HG03097 (cell line): ENCODE data around the gene SMAP1.

Source experiments
- ATAC-seq: cut with Tn5 transposase; IDR thresholded peaks from one replicate; pipeline ENCODE4 v1.9.1; 2021; ENCODE audit not compliant: unreplicated experiment, low FRiP score

The SMAP1 gene

DNA sequence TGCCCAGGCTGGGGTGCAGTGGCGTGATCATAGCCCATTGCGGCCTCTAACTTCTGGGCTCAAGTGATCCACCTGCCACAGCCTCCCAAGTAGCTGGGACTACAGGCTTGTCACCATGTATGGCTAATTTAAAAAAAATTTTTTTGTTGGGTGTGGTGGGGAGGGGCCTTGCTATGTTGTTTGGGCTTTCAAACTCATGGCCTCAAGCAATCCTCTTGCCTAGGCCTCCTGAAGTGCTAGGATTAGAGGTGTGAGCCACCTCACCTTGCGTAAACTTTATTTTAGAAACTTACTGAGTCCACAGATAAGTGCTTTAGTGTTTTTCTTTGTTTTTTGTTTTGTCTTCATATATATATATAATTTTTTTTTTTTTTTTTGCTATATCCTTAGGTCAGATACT, 9.1 kb downstream of the SMAP1 start:
- ATAC-seq = no peak

GRCh38 chr6:70680396-70680795, 12.7 kb downstream of the SMAP1 start:
- ATAC-seq = no peak

DNA sequence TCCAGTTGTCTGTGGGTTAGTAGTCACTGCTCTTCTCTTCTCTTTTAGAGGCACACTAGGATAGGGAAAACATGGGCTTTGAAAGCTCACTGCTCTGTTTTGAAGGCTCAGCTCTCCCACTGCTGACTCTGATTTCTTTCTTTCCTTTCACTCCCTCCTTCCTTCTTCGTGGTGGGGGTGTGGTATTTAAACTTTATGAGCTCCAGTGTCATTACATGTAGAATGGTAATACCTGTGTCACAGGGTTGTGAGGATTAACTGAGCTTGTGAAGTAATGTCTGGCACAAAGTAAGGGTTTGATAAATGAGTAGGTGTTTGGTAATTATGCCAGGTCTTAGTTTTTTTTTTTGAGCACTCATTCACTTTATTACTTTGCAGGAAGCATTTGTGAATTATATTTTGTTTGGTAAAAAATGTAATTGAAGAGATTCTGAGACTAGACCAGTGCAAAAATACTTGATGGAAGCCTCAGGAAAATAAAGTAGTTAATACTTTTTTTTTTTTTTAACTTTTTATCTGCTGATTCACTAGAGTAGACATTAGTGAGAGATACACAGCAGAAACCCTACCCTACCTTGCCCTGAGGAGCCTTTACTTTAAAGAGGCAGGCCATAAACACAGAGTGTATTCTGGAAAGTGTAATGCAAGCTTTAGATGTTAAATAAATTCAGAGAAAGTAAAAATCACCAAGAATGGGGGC, 17.3 kb downstream of the SMAP1 start:
- no peak for ATAC-seq

DNA sequence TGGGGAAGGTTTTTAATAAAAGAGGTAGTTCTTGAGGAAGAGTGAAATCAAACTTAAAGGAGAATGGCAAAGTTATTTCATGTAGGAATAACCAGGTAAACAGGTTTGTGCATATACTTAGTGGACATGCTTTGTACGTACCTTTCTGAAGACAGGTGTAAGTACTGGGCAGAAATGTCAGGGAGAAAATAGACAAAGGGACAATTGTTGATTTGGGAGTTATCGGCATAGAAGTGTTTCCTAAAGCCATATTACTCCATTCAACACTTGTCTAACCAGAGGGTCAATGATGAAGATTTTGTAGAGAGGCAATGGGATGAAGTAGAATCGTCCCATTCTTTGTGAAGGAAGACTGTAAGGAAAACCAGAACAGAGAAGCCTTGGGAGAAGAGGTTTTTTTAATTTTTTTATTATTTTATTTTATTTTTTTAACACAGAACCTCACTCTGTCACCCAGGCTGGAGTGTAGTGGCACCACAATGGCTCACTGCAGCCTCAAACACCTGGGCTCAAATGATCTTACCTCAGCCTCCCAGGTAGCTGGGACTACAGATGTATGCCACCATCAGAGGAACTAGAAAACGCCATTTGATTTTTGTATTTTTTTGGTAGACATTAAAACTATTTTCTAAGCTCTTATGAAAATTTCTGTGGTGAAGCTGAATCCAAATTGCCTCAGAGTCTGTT, 18.0 kb downstream of the SMAP1 start:
- ATAC-seq = no peak

- no peak for ATAC-seq
These were observed 19.0 kb downstream of the SMAP1 start for GRCh38 chr6:70686548-70687133.

DNA sequence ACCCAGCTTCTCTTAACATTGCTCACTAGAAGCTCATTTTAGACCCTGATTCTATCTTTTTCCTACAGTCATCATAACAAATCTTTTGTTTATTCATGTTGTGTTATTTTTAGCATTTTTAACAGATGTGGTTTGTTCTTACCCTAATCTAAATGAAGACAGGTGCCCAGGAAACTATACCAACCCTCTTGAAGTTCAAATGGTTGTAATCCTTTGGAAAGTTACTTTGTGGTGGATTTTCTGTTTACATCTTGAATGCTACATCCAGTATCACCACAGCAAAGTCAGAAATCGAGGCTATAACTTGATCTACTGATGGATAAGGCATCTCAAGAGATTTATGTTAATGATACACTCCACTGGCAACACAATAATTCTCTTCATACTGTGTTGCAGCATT, 26.2 kb downstream of the SMAP1 start:
- no peak for ATAC-seq

GRCh38 chr6:70694371-70694770, 26.7 kb downstream of the SMAP1 start:
- no peak for ATAC-seq

GRCh38 chr6:70700922-70701876, 33.5 kb downstream of the SMAP1 start:
- ATAC-seq = no peak

- ATAC-seq = no peak
These were observed 38.1 kb downstream of the SMAP1 start for GRCh38 chr6:70705772-70706171.

DNA sequence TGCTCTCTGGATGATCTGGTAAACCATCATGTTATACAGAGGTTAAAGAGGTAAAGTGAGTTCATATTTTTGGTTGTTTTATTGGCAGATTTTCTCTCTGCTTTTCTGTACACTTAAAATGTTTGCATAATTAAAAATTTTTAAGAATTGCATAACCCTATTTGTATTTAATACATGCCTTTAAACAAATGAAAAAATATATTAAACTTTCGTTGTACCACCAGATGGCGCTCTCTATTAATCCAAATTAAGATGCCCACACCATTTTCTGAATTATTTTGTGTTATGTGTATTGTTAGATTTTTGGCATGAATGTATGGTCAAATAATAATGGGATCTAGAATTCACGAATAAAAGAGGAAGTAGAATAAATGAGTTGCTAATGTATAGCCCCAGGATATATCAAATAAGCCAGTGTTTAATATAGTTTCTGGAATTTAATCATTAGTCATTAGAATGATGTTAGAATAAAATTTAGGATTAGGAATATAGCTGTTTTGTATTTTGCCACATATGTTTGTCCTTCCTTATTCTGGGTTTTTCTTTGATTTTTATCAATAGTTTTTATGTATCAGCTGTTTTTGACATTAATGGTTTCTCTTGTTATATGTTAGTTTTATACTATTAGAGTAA, 38.9 kb downstream of the SMAP1 start:
- no peak for ATAC-seq

DNA sequence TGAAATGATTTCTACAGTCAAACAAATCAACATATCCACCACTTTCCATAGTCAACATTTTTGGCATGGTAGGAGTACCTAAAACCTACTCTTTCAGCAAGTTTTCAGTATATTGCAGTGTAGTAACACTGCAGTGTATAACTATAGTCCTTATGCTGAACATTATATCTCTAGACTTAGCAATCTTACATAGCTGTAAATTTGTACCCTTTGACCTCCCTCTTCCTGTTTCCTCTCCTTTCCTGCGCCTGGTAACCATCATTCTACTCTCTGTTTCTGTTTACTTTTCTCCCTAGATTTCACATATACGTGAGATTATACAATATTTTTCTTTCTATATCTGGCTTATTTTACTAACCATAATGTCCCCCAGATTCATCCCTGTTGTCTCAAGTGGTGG, 40.2 kb downstream of the SMAP1 start:
- no peak for ATAC-seq

DNA sequence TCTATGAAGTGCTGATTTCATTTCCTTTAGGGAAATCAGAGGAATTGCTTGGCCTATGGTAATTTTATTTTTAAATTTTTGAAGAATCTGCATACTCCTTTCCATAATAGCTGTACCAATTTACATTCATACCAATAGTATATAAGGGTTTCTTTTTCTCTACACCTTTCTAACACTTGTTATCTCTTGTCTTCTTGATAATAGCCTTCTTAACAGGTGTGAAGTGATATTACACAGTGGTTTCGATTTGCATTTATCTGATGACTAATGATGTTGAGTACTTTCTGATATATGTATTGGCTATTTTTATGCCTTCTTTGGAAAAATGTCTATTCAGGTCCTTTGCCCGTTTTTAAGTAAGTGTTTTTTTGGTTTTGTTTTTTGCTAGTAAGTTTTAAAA, 40.8 kb downstream of the SMAP1 start:
- ATAC-seq = no peak

DNA sequence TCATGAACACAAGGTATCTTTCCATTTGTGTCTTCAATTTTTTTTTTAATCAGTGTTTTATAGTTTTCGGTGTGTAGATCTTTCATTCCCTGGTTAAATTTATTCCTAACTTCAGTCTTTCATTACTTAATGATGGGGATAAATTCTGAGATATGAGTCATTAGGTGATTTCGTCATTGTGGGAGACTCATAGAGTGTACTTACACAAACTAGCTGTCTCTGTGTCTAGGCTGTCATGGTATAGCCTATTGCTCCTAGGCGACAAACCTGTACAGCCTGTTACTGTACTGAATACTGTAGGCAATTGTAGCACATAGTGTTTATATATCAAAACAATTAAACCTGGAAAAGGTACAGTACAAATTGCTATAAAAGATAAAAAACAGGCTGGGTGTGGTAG, 42.1 kb downstream of the SMAP1 start:
- no peak for ATAC-seq

- ATAC-seq = no peak
These were observed 47.1 kb downstream of the SMAP1 start for GRCh38 chr6:70714716-70715257.

DNA sequence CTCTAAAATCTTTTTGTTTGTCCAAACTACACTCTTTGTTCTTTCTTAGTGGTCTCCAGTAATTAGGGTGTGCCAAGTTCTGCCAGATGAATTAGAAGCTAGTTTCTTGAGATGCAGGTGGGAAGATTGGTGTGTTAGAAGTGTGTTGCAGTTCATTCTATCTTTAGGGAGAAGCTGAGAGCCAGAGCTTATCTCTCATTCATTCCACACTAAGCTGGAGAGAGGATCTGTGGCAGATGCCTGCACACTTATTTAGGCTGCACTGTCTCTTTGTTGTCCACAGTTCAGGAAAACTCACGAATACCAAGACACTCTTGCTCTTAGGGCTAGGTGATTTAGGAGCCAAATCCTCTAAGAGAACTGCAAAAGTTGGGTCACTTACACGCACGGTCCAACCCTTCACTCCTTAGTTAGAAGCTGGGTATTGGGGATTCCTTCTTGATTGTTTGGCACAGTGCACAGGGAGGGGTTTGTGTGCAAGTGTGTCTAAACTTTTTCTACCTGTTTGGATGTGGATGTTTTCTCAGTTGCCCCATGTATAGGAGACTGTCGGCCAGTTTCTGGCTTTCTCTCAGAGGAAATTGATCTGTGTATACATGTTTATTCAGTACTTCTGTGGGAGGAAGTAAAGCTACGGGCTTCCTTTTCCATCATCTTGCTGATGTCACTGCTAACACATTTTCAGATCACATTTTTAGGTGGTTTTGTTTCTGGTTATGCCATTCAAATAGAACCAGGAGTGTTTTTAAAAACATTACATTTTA, 49.5 kb downstream of the SMAP1 start:
- no peak for ATAC-seq

DNA sequence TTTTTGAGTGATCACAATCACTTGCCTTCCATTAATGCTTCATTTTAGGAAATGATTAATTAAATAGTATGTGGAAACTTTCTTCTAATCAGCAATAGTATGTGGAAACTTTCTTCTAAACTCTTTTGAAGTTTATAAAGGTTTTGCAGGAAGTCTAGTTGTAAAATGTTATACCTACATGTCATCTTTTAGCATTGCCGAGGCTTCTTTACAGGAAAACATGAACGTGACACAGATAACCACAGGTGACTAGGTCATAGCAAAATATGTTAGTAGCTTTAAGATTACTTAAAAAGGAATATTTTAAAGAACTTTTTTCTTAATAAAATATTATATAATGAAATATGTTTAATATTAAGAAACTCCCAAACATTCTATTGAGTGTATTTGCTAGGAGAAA, 56.8 kb downstream of the SMAP1 start:
- ATAC-seq = no peak

DNA sequence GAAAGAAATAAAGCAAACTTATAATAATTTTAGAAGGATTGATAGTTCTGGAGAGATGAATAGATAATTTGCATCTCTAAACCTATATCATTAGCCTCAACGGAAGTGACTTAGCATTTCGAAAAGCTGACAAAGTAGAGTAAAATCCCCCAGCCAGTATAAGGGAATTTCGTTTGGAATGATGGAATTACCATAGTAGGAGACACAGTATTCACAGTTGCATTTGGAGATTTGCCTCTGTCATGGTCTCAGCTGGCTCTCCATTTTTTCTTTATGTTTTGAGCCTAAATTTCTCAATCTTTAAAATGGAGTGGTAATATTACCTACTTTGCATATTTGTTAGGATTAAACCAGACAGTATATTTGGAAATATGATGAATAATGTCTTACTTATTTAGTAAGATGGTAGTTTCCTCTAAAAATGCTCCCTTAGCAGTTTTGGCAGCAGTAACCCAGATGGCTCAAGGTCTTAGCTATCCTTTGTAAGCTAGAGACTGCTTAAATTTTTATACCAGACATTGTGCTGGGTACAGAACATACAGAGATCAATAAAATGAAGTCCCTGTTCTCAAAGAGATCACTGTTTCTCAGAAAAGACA, 58.2 kb downstream of the SMAP1 start:
- no peak for ATAC-seq

- ATAC-seq = no peak
These were observed 66.7 kb downstream of the SMAP1 start for GRCh38 chr6:70734381-70734780.

DNA sequence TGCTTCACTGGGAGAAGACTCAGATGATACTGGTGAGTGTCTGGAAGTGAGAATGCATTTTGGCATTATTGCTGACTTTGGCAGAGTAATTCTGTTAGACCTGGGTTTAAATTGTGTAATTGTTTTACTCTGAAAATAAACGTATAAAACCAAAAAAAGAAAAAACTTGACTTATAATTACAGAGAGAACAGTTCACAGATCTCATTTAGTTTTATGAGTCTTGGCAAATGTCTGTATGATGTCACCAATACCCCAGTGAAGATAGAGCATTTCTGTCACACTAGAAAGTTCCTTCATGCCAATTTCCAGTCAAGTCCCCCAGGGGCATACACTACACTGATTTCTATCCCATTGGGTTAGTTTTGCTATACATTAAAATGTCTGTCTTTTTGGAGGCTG, 67.3 kb downstream of the SMAP1 start:
- no peak for ATAC-seq
